ENCODE data around the gene LRRC72.

Gene LRRC72

GRCh38 chr7:16526742-16527540 is at the start of gene LRRC72:
Gene LRRC72, plus strand, starts transcription at chr7:16526825. Its CDS starts 128 bp downstream, at chr7:16526953.
- Histone ChIP-seq H3K27ac (ENCODE audit: low read depth, low read length) (no peak within 1 kb of the TSS), H3K4me1 (ENCODE audit: control insufficient read depth in 5 of 5, insufficient read depth in 5 of 5, low read length in 5 of 5) (no peaks in the 10 kb centered on the region), H3K27me3 (ENCODE audit: control insufficient read depth in 5 of 5, insufficient read depth in 4 of 5, low read length in 5 of 5) (no peaks in the 10 kb centered on the region), H3K9ac (ENCODE audit: low read length in 5 of 5) (no peak within 1 kb of the TSS), H3K9me3 (ENCODE audit: control insufficient read depth in 5 of 5, low read length in 5 of 5) (no peaks in the 10 kb centered on the region), H3K4me3 (ENCODE audit: low read depth in 1 of 5, low read length in 5 of 5) (no peak within 1 kb of the TSS), H3K36me3 (ENCODE audit: control insufficient read depth in 5 of 5, insufficient read depth in 5 of 5, low read length in 5 of 5) (no peaks in the 10 kb centered on the region)

GRCh38 chr7:16479161-16479560 is 47.5 kb upstream of the LRRC72 start:
- no peaks in the 10 kb centered on the region for H3K9me3 ChIP-seq (ENCODE audit: control insufficient read depth in 5 of 5, low read length in 5 of 5)
- no peaks in the 10 kb centered on the region for H3K4me1 ChIP-seq (ENCODE audit: control insufficient read depth in 5 of 5, insufficient read depth in 5 of 5, low read length in 5 of 5)
- no peaks in the 10 kb centered on the region for H3K36me3 ChIP-seq (ENCODE audit: control insufficient read depth in 5 of 5, insufficient read depth in 5 of 5, low read length in 5 of 5)
- no peak overlapping the region for H3K9ac ChIP-seq (ENCODE audit: low read length in 5 of 5)
- no peak overlapping the region for H3K4me3 ChIP-seq (ENCODE audit: low read depth in 1 of 5, low read length in 5 of 5)
- no peak overlapping the region for H3K27ac ChIP-seq (ENCODE audit: low read depth, low read length)
- H3K27me3 ChIP-seq (ENCODE audit: control insufficient read depth in 5 of 5, insufficient read depth in 4 of 5, low read length in 5 of 5): no peaks in the 10 kb centered on the region

- H3K4me1 ChIP-seq (ENCODE audit: control insufficient read depth in 5 of 5, insufficient read depth in 5 of 5, low read length in 5 of 5): no peaks in the 10 kb centered on the region
- no peaks in the 10 kb centered on the region for H3K27me3 ChIP-seq (ENCODE audit: control insufficient read depth in 5 of 5, insufficient read depth in 4 of 5, low read length in 5 of 5)
- no peak overlapping the region for H3K27ac ChIP-seq (ENCODE audit: low read depth, low read length)
- H3K9ac ChIP-seq (ENCODE audit: low read length in 5 of 5): no peak overlapping the region
- no peak overlapping the region for H3K4me3 ChIP-seq (ENCODE audit: low read depth in 1 of 5, low read length in 5 of 5)
- no peaks in the 10 kb centered on the region for H3K36me3 ChIP-seq (ENCODE audit: control insufficient read depth in 5 of 5, insufficient read depth in 5 of 5, low read length in 5 of 5)
- no peaks in the 10 kb centered on the region for H3K9me3 ChIP-seq (ENCODE audit: control insufficient read depth in 5 of 5, low read length in 5 of 5)
These were observed 47.0 kb upstream of the LRRC72 start for GRCh38 chr7:16479591-16479990.

- H3K27me3 ChIP-seq (ENCODE audit: control insufficient read depth in 5 of 5, insufficient read depth in 4 of 5, low read length in 5 of 5): no peaks in the 10 kb centered on the region
- H3K27ac ChIP-seq (ENCODE audit: low read depth, low read length): no peak overlapping the region
- no peaks in the 10 kb centered on the region for H3K9me3 ChIP-seq (ENCODE audit: control insufficient read depth in 5 of 5, low read length in 5 of 5)
- H3K4me1 ChIP-seq (ENCODE audit: control insufficient read depth in 5 of 5, insufficient read depth in 5 of 5, low read length in 5 of 5): no peaks in the 10 kb centered on the region
- H3K4me3 ChIP-seq (ENCODE audit: low read depth in 1 of 5, low read length in 5 of 5): no peak overlapping the region
- H3K36me3 ChIP-seq (ENCODE audit: control insufficient read depth in 5 of 5, insufficient read depth in 5 of 5, low read length in 5 of 5): no peaks in the 10 kb centered on the region
- no peak overlapping the region for H3K9ac ChIP-seq (ENCODE audit: low read length in 5 of 5)
These were observed 42.0 kb upstream of the LRRC72 start for GRCh38 chr7:16484453-16485158.

- no peak overlapping the region for H3K4me3 ChIP-seq (ENCODE audit: low read depth in 1 of 5, low read length in 5 of 5)
These were observed 35.5 kb upstream of the LRRC72 start for GRCh38 chr7:16491148-16491547.

GRCh38 chr7:16492513-16493062 is 34.0 kb upstream of the LRRC72 start:
- H3K9ac ChIP-seq (ENCODE audit: low read length in 5 of 5): no peak overlapping the region
- H3K27me3 ChIP-seq (ENCODE audit: control insufficient read depth in 5 of 5, insufficient read depth in 4 of 5, low read length in 5 of 5): no peaks in the 10 kb centered on the region
- no peaks in the 10 kb centered on the region for H3K4me1 ChIP-seq (ENCODE audit: control insufficient read depth in 5 of 5, insufficient read depth in 5 of 5, low read length in 5 of 5)
- no peaks in the 10 kb centered on the region for H3K36me3 ChIP-seq (ENCODE audit: control insufficient read depth in 5 of 5, insufficient read depth in 5 of 5, low read length in 5 of 5)
- no peak overlapping the region for H3K4me3 ChIP-seq (ENCODE audit: low read depth in 1 of 5, low read length in 5 of 5)
- no peaks in the 10 kb centered on the region for H3K9me3 ChIP-seq (ENCODE audit: control insufficient read depth in 5 of 5, low read length in 5 of 5)
- H3K27ac ChIP-seq (ENCODE audit: low read depth, low read length): no peak overlapping the region

More at GRCh38 chr7:16491148-16491547, 35.5 kb upstream of the LRRC72 start:
- H3K4me1 ChIP-seq (ENCODE audit: control insufficient read depth in 5 of 5, insufficient read depth in 5 of 5, low read length in 5 of 5): no peaks in the 10 kb centered on the region
- no peaks in the 10 kb centered on the region for H3K9me3 ChIP-seq (ENCODE audit: control insufficient read depth in 5 of 5, low read length in 5 of 5)
- H3K9ac ChIP-seq (ENCODE audit: low read length in 5 of 5): no peak overlapping the region
- no peaks in the 10 kb centered on the region for H3K27me3 ChIP-seq (ENCODE audit: control insufficient read depth in 5 of 5, insufficient read depth in 4 of 5, low read length in 5 of 5)
- no peak overlapping the region for H3K27ac ChIP-seq (ENCODE audit: low read depth, low read length)
- no peaks in the 10 kb centered on the region for H3K36me3 ChIP-seq (ENCODE audit: control insufficient read depth in 5 of 5, insufficient read depth in 5 of 5, low read length in 5 of 5)

GRCh38 chr7:16493266-16493665 is 33.4 kb upstream of the LRRC72 start:
- no peaks in the 10 kb centered on the region for H3K36me3 ChIP-seq (ENCODE audit: control insufficient read depth in 5 of 5, insufficient read depth in 5 of 5, low read length in 5 of 5)
- H3K27me3 ChIP-seq (ENCODE audit: control insufficient read depth in 5 of 5, insufficient read depth in 4 of 5, low read length in 5 of 5): no peaks in the 10 kb centered on the region
- H3K4me1 ChIP-seq (ENCODE audit: control insufficient read depth in 5 of 5, insufficient read depth in 5 of 5, low read length in 5 of 5): no peaks in the 10 kb centered on the region
- H3K27ac ChIP-seq (ENCODE audit: low read depth, low read length): no peak overlapping the region
- H3K9ac ChIP-seq (ENCODE audit: low read length in 5 of 5): no peak overlapping the region
- no peak overlapping the region for H3K4me3 ChIP-seq (ENCODE audit: low read depth in 1 of 5, low read length in 5 of 5)
- no peaks in the 10 kb centered on the region for H3K9me3 ChIP-seq (ENCODE audit: control insufficient read depth in 5 of 5, low read length in 5 of 5)

- Histone ChIP-seq H3K27ac (ENCODE audit: low read depth, low read length) (no peak overlapping the region), H3K9me3 (ENCODE audit: control insufficient read depth in 5 of 5, low read length in 5 of 5) (no peaks in the 10 kb centered on the region), H3K4me3 (ENCODE audit: low read depth in 1 of 5, low read length in 5 of 5) (no peak overlapping the region), H3K9ac (ENCODE audit: low read length in 5 of 5) (no peak overlapping the region), H3K4me1 (ENCODE audit: control insufficient read depth in 5 of 5, insufficient read depth in 5 of 5, low read length in 5 of 5) (no peaks in the 10 kb centered on the region), H3K27me3 (ENCODE audit: control insufficient read depth in 5 of 5, insufficient read depth in 4 of 5, low read length in 5 of 5) (no peaks in the 10 kb centered on the region), H3K36me3 (ENCODE audit: control insufficient read depth in 5 of 5, insufficient read depth in 5 of 5, low read length in 5 of 5) (no peaks in the 10 kb centered on the region)
These were observed 32.1 kb upstream of the LRRC72 start for GRCh38 chr7:16494551-16494950.

GRCh38 chr7:16494955-16495719 is 31.5 kb upstream of the LRRC72 start:
- no peaks in the 10 kb centered on the region for H3K4me1 ChIP-seq (ENCODE audit: control insufficient read depth in 5 of 5, insufficient read depth in 5 of 5, low read length in 5 of 5)
- H3K27ac ChIP-seq (ENCODE audit: low read depth, low read length): no peak overlapping the region
- no peak overlapping the region for H3K4me3 ChIP-seq (ENCODE audit: low read depth in 1 of 5, low read length in 5 of 5)
- H3K9ac ChIP-seq (ENCODE audit: low read length in 5 of 5): no peak overlapping the region
- no peaks in the 10 kb centered on the region for H3K27me3 ChIP-seq (ENCODE audit: control insufficient read depth in 5 of 5, insufficient read depth in 4 of 5, low read length in 5 of 5)
- no peaks in the 10 kb centered on the region for H3K36me3 ChIP-seq (ENCODE audit: control insufficient read depth in 5 of 5, insufficient read depth in 5 of 5, low read length in 5 of 5)
- H3K9me3 ChIP-seq (ENCODE audit: control insufficient read depth in 5 of 5, low read length in 5 of 5): no peaks in the 10 kb centered on the region
